NCI-H1092 treated with DMSO at 0.1 percent for 48 hours (cell line): ENCODE results near the gene AP3D1.

Source experiments
- DNase-seq: peaks from one replicate; lab custom pipeline; 2025; lab: John Stamatoyannopoulos, UW

AP3D1 gene

GRCh38 chr19:2126879-2127518 lies 24.4 kb downstream of the AP3D1 start:
- DNase-seq: no peak

DNA sequence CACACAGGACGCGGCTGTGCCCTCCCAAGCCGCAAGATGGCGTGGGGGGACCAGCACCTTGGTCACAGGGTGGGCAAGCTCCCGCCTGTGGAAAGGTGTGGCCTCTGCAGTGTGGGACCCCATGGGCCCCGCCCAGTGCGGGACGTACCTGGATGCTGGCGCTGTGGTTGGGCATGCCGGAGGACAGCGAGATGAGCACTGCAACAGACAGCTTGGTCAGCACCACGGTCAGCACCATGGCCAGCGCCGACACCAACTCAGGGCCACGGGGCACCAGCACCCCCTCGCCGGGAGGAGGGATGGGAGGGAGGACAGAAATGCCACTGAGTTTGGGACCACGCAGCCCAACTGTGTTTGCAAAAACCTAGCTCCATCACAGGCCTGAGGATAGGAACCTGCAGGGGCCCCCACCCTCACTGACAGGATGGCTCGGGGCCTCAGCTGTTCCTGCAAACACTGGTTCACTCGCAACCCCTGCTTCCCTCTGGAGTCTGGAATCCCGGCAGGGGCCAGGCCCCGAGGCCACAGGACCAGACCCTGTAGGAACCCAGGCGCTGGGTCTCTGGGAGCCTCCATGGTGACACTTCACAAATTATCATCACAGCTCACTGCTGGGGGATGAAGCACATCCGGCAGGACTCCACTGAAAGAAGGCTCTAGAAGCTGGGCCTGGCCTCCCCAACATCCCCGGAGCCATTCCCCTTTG lies 27.5 kb downstream of the AP3D1 start:
- DNase-seq: no peak

DNA sequence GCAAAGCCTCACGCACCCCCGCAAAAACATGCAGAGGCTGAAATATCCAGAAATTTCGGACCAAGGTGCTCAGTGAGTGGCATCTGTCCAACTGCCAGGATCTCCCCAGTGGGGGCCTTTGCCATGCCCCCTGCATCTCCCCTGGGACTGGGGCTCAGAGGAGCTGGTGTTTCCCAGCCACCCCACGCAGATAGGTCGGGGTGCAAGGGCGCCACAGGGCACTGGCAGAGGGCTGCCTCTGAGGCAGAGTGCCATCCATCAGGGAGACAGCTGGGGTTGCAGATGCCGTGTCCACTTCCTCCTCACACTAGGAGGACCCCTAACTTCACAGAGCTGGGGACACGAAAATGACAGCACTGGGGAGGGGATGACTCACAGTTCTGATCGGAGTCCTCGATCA lies 28.4 kb downstream of the AP3D1 start:
- no peak for DNase-seq

GRCh38 chr19:2122251-2122650 lies 29.1 kb downstream of the AP3D1 start:
- DNase-seq: no peak

- DNase-seq: no peak
Measured at GRCh38 chr19:2121416-2122051, 29.8 kb downstream of the AP3D1 start.

GRCh38 chr19:2120821-2121220 lies 30.5 kb downstream of the AP3D1 start:
- no peak for DNase-seq

GRCh38 chr19:2119921-2120785 lies 31.2 kb downstream of the AP3D1 start:
- no peak for DNase-seq

DNA sequence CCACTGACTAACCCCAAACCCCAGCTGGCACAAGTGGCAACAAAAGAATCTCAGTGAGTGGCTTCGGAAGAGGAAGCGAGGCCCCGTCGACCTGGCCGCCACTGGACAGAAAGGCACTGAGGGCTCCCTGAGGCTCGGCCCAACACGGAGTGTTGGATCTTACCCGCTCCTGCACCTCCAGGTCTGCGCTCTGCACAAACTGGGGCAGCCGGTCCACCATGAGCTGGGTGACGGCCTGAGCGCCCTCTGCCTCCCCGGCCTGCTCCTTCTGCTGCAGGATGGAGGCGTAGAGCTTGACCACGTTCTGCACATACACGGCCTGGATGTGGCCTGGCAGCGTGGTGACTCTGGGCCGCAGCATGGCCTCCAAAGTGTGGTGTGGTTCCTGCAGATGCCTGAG lies 32.9 kb downstream of the AP3D1 start:
- DNase-seq: no peak

DNA sequence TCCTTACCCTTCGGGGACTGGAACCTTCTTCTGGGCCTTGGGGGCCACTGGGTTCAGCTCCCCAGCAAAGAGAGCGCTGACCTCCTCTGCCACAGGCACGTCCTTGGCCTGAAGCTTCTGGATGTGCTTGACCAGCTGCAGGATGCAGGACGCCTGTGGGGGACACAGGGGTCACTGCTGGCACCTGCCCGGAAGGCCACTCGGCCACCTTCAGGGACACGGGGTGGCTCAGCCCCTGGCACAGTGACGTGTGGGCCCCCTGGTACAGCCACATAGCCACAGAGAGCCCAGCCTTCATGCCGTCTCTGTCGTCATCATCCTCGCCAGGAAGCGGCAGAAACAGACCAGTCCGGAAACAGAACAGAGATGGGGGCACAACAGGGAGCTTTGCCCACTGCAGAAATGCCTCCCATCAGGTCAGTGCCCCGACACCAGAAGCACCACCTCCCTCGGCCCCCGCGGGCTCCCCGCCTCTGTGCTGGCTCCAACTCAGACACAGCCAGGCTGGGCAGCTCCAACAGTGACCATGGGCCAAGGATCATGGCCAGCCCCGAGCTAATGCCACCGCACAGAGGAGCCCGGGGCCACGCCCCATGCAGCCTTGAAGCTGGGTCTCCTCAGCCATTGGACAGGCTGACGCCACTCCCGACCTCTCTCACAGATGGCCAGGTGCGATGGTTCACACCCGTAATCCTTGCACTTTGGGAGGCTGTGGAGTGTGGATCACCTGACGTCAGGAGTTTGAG lies 34.0 kb downstream of the AP3D1 start:
- DNase-seq: no peak

DNA sequence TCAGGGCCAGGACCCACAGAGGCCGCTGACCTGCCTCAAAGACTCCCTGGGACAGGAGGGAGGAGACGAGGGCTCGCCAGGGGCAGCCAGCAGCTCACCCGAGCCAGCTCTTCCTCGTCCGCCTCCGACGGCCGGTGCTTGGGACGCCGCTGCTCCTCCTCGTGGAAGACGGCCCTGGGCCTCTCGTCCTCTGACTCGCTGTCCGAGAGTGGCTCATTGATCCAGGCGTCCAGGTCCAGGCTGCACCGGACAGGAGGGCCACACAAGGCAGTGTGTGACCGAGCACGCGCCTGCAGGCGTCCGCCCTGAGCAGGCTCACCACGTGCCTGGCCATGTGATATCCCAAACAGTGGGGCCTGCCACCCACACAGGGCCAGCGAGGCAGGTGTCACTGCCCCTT lies 34.9 kb downstream of the AP3D1 start:
- DNase-seq: no peak

DNA sequence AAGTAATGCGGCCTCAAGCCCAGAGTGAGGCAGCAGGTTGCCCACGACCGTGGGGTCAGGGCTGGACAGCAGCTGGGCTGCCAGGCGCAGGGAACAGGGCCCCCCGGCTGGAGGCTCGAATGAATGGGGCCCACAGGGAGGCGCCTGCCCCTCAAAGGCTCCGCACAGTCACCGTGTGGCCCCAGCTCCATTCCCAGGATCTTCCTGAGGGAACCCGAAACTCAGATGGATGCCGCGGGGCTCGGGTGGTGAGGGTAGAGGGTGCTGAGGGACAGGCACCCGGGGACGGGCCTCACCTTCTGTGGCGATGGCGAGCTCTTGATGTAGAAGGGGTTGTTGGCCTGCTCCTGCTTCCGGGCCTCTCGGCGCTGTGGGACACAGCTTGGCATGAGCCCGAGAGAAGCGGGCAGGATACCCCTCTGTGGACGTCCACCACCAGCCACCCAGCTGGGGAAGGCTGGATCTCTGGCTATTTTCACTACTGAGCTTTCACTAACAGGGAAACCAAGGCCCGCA lies 35.4 kb downstream of the AP3D1 start:
- DNase-seq: no peak

DNA sequence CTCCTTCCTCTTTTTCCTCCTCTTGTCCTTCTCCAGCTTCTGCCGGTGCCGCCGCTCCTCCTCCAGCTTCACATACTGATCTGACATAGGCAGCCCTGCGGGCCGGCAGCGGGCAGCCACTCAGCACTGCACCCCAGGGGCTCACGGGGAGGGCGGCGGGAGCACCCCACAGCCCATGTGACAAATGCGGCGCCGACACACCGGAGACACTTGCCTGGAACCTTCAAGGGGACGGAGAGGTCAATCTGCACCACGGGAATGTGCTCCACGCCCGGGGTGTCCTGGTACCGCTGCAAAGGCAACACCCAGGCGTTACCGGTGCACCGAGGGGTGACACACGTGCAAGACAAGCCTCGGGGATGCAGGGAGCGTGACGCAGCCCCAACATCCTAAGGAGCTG lies 36.0 kb downstream of the AP3D1 start:
- no peak for DNase-seq

DNA sequence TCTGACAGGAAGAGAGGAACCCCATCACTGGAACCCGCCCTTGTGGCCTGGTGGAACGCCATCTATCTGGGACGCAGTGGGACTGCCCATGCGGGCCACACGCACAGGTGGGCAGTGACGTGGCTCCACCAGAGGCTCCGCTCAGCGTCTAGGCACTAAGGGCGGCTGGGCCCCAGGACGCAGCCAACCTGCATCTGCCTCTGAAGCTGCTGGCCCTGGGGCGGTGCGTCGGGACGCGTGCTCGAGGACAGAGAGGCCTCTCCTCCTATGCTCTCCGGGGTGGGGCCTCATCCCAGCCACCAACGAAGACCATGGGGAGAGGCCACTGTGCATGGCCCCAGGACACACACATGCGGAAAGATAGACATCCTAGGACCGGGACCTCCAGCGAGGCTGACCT lies 36.5 kb downstream of the AP3D1 start:
- DNase-seq: no peak

GRCh38 chr19:2114218-2114617 lies 37.1 kb downstream of the AP3D1 start:
- no peak for DNase-seq

DNA sequence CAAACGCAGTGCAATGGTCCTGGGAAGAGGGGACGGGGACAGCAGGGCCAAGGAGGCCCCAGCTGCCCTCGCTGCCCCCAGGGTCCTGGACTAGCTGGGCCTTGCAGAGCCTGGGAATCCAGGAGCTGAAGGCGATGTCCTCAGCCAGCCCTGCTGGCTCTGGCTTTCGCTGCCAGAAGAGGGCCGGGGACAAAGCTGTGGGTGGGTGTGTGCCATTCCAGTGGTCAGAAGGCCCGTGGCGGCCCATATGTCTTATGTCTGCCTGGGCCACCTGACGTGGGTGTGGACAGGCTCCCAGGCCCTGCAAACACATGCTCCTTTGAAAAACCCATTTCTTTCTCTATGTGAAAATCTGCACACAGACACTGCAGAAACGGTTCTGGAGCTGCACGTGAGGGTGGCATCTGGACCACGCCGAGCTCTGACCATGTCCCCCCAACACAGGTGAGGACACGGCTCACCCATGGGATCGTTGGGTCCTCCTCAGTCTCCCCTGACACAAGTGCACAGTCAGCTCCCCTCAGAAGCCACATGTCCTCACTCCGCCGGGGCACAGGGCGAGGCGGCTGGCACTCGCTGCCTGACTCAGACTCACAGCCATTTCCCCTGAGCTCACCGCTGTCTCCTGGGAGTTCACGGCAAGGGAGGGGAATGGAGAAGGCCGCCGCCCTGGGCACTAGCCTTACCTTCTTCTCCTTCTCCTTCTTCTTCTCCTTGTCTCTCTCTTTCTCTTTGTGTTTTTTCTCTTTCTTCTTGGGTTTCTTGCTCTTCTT lies 37.7 kb downstream of the AP3D1 start:
- DNase-seq: no peak

- DNase-seq: no peak
Measured at GRCh38 chr19:2112516-2113320, 38.6 kb downstream of the AP3D1 start.

GRCh38 chr19:2111886-2112285 lies 39.5 kb downstream of the AP3D1 start:
- no peak for DNase-seq

GRCh38 chr19:2111425-2111824 lies 39.9 kb downstream of the AP3D1 start:
- DNase-seq: no peak

- no peak for DNase-seq
Measured at GRCh38 chr19:2110822-2111221, 40.5 kb downstream of the AP3D1 start.
